GM21723 (cell line): ENCODE measurements around the gene CRACR2B.

ENCODE experiments used
- ATAC-seq: cut with Tn5 transposase; IDR thresholded peaks from one replicate; pipeline ENCODE4 v1.9.1; 2021; ENCODE audit warnings: mild to moderate bottlenecking, moderate library complexity; ENCODE audit not compliant: unreplicated experiment

Gene CRACR2B

DNA sequence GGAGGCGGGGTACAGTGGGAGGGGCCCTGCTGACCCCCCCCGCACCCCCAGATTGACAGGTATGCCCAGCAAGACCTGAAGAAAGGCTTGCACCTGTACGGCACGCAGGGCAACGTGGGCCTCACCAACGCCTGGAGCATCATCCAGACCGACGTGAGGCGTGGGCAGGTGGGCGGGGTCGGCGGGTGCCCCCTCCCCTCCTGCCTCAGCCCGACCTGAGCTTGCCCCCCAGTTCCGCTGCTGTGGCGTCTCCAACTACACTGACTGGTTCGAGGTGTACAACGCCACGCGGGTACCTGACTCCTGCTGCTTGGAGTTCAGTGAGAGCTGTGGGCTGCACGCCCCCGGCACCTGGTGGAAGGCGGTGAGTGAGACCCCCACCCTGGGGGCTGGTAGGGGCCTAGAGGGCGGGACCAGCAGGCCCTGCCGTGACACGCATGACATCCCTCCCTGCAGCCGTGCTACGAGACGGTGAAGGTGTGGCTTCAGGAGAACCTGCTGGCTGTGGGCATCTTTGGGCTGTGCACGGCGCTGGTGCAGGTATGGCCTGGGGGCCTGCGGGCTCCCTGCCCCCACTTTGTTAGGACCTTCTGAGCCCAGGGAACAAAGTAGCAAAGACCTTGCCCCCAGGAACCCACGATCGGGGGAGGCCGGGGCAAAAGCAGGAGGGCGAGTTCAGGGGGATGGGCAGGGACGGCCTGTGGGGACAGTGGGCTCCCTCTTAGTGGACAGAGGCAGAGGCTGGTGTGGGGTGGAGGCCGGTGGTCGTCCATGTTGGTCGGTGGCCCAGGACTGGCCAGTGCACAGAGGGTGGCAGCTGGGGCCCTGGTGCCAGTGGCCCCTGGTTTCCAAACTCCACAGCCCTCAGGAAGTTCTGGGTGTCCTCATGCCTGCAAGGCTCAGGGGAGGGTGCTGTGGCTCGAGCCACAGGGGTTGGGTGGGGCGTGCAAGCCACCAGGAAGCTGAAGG, 38.0 kb downstream of the CRACR2B start:
- ATAC-seq = no peak

DNA sequence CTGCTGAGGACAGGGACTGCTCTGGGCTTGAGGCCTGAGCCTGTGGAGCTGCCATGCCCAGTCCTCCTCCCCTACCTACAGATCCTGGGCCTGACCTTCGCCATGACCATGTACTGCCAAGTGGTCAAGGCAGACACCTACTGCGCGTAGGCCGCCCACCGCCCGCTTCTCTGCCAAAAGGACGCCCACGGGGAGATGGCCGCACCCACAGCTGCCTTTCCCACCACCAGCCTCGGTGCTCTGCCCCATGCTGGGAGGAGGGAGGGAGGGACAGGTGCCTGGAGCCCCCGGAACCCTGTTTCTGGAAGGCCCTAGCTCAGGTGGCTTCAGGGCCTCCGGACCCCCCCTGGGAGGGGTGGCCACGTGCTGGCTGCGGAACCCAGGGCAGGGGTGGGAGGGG, 38.8 kb downstream of the CRACR2B start:
- no peak for ATAC-seq

DNA sequence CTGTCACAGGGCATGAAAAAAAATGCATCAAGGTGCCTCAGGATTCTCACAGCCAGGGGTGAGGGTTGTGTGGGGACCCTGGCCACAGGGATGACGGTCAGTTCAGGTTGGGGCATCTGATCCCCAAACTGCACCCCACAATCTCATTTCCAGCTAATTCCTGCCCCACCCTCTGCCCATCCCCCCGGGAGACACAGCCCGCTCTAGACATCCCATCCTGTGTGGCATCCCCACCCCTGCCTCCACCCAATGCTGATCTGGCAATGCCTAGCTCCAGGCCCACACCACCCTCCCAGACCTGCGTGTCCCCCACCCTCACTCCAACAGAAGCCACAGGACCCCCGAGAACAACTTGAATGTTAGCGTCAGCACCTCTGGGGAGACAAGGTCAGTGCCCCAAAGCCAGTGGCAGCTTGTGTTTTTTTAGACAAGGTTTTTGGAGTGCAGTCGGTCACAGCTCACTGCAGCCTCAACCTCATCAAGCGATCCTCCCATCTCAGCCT, 40.2 kb downstream of the CRACR2B start:
- ATAC-seq = no peak

DNA sequence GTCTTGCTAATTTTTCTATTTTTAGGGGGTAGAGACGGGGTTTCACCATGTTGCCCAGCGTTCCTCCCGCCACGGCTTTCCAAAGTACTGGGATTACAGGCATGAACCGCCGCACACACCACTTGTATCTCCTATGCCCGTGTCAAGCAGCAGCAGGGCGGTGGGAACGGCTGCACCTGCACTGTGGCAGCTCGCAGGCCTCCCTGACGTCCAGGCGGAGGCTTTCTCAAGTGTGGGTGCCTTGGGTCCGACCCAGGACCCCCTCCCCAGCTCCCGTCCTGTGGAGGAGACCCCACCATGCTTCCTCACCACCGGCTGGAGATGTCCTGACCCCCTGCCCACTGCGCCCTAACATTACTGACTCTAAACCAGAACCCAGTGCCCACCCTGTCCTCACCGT, 40.7 kb downstream of the CRACR2B start:
- no peak for ATAC-seq

DNA sequence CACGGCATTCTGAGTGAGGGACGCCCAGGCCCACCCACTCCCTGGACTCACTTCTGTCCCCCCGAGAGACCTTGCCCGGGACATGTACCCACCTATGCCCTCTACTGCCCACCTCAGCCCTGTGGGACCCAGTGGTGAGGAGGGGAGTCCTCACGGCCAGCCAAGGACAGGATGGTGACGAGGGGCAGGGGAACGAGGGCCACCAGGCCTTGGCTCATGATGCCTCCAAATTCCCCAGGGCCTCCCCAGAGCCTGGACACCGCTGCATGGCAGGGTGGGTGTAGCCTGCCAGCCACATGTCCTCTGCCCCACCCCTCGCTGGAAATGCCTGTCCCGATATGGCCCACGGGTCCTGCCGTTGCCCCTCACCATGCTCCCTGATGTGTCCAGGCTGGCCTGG, 41.1 kb downstream of the CRACR2B start:
- ATAC-seq = no peak

DNA sequence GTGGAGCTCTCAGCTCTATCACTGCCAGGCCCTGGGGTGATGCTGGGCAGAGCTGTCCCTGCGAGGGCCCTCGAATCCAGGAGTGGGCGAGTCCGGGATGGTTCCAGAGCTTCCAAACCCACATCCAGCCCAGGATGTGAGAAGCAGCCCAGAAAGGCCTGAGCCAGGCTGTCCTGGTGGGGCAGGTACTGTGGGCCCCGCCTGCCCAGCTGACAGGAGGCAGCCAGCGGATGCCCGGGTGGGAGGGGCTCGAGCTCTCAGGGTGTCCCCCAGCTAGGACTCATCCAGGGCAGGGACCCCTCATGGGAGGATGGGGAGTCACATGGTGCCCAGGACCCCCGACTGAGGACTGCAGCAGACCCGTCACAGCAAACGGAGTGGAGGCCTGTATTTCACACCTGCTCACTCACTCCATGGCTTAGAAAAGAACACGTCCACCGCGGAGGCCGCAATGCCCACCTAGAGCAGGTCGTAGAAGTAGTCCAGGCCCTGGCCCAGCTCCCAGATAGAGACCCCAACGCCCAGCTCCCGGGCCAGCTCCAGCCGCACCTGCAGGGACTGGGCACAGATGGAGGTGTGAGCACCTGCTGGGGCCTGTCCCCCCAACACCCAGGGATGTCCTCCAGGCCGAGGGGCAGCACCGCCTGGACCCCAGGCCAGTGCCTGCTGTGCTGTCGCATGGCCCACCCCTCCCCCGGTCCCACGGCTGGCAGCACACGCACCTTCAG, 41.8 kb downstream of the CRACR2B start:
- no peak for ATAC-seq

DNA sequence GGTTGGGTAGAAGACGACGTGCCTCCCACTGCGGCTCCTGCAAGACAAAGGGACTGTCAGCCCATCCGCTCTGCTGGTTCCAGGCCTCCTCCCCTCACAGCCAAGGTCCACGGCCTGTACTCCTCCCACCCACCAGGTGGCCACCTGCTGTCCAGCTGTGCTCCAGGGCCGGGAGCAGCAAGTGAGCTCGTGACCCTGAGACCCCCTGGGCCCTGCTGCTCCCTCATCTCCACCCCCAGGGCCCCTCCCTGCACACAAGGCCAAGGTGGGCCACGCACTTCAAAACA, 42.4 kb downstream of the CRACR2B start:
- ATAC-seq = no peak

DNA sequence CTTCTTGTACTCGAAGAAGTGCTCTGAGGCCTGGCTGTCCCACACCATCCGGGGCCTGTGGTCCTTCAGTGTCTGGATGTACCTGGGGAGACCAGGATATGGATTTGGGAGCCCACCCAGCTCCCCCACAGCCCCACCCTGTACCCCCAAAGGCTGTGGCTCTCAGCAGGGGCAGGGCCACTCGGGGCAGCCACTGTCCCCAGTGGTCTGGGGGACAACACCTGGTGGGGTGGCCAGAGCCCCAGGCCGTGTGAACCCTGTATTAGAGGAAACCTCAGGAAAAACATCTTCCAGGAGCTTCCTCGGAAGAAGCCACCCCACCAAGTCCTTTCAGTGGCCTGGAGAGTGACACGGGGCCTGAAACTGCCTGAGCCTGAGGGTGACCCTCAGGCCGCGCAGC, 42.7 kb downstream of the CRACR2B start:
- ATAC-seq = no peak

DNA sequence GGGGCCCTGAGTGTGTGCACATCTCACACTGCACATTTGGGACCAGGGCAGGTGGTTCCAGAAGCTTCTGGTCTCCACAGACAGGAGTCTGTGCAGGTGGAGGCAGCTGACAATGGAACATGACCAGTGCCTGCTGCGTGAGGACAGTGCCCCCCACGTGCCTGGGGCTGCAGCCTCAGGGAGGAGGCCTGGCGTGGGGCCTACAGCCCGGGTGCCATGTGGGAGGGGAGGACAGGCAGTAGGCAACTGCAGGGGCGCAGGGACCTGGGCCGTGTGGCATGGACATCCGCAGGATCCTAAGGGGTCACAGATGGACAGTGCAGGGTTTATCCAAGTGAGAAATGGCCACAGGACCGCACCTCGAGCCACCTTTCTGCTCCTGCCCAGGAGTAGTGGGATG, 43.8 kb downstream of the CRACR2B start:
- ATAC-seq = no peak

DNA sequence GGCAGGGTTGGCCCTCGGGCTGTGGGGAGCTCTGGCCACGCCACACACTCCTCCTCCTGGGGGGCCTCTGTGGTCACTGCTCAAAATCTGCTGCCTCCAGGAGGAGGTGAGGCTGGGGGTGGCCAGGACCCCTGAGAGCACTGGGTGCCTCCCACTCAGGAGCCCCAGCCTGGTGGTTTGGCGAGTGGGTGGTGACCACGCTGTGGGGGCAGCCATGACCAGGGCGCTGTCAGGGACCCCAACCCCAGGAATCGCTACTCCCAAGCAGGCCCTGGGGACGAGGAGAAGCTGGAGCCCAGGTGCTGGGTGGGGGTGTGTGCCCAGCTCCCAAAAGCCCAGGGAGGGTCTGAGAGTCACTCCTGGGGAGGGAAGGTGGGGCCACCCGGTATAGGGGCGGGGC, 45.1 kb downstream of the CRACR2B start:
- no peak for ATAC-seq

DNA sequence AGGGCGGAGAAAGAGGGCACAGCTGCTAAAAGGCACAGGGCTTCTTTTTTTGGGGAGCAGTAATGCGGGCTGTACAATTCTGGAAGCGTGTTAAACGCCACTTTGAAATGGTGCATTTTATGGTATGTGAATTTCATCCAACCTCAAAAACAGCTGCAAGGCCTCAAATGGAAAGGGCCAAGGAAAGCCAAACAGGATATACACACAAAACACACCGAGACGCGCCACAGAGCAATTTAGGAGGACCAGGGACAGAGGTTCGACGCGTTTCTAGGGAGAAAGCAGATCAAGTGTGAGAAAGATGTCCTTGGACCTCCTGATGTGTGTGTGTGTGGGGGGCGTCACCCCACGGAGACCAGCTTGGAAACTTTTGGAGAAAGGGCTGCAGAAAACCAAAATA, 46.0 kb downstream of the CRACR2B start:
- ATAC-seq = no peak

DNA sequence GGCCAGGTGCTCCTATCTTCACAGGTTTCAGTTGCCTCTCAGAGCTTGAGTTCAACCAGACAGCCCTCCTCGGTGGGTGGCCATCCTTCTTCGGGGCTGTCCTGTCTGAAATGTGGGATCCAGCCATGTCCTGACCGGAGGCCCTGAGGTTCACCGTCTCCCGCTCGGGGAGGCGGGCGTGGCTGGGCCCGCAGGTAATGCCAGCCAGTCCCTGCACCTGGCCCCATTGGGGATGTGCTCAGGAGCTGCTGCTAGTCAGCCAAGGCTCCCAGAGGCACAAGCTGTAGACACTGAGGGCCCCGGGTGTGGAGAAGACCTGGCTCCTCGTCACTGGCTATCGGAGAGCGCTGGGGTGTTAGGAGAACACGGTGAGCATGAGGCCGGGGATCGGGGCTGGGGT, 47.5 kb downstream of the CRACR2B start:
- ATAC-seq = no peak

DNA sequence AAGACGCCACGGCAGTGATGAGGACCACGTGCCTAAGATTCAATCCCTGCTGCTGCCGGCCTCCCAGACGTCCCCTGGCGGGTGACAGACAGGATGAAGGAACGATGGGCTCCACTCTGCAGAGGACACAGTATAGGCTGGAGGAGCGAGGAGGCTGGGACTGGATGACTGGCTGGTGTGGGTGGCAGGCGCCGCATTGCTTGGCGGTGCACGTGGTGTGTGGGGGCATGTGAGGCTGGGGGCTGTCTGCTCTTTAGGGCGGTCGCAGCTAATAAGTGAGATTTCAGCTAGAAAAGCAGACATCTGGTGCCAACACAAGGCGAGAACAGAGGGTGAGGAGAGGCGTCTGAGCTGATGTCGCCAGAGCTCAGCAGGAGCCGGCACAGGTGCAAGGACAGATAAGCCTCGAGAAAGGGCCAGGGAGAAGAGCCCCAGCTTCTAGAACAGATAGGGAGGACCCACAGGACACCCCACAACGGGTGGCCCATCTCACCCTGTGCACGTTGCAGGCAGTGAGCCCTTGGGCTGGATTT, 48.1 kb downstream of the CRACR2B start:
- no peak for ATAC-seq

DNA sequence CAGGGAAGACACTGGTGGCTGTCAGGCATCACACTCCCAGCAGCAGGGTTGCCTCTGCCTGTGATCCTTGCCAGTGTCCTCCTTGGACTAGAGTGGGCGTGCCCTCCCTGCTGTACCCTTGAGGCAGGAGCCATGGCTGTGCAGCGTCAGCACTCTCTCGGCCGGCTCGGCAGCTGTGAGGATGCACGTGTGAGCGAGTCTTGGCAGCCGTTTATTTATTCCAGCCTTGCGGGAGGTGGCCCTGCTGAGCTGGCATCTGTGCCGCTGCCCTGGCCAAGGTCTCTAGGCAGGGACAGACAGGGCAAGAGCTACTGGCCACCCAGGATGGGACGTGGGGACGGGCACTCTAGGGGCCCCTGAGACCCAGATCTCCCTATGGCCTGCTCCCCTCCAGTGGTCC, 48.8 kb downstream of the CRACR2B start:
- ATAC-seq = no peak

DNA sequence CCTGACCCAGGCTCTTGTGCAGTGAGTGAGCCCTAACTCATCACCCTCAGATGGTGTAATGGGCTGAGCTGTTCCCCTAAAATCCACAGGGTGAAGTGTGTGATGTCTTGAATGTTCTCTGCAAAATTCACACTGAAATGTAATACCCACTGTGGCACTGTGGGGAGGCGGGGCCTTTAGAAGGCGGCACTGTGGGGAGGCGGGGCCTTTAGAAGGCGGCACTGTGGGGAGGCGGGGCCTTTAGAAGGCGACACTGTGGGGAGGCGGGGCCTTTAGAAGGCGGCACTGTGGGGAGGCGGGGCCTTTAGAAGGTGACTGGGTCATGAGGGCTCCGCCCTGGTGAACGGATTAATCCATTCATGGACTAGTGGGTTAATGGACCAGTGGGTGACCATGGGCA, 49.8 kb downstream of the CRACR2B start:
- no peak for ATAC-seq

DNA sequence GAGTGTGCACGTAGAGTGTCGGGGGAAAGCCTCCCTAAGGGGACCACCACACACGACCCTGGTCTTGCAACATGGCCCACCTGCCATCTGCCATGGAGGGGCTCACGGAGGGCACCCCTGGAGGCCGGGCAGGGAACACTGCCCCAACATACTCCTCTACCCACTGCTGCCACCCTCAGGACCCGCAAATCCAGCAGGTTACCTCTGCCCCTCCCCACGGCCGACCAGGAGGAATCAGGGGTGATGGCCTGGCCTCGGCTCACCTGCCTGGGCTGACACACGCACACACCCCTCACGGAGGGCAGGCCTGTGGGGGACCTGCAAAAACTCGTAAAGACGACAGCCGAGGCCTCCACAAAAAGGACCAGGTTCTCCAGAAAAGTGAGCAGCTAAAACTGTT, 52.7 kb downstream of the CRACR2B start:
- no peak for ATAC-seq
